ENCODE data around the gene FFAR4.

FFAR4 gene

DNA sequence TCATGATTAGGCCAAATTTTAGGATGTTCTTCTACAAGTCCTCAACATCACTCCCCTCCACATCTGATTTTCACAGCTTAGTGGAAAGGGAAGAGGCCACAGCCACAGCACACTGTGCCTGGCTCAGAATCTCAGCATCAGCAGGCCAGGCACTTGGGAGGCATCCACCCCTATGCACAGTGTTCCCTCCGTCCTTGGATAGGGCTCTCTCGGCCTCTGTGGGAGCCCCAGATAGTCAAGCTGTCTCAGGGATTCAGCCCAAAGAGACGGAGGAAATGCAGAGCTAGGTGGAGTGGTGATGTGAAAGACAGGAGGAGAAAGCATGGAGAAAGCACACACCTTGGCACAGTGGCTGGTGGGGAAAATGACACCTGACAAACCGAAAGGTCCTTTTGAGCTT is 33.3 kb downstream of the FFAR4 start:
- no peak overlapping the region for H2AK5ac ChIP-seq (ENCODE audit: low read length)
- DNase-seq = no peak
- peaks cover 17% of the 10 kb centered on the region in 2 experiments for H3K4me1 ChIP-seq (ENCODE audit: control insufficient read depth in 1 of 2, insufficient read depth in 2 of 2, low read length in 2 of 2)
- H4K8ac ChIP-seq (ENCODE audit: low read depth, low read length) = no peak overlapping the region
- H2BK120ac ChIP-seq (ENCODE audit: insufficient read depth, low read length, poor library complexity) = no peak overlapping the region
- no peaks in the 10 kb centered on the region for H3K79me2 ChIP-seq (ENCODE audit: control insufficient read depth, insufficient read depth, low read length, poor library complexity)
- H3K36me3 ChIP-seq (ENCODE audit: control insufficient read depth in 1 of 2, insufficient read depth in 2 of 2, low read length in 2 of 2) = no peaks in the 10 kb centered on the region
- no peak overlapping the region for H3K4me3 ChIP-seq (ENCODE audit: low read depth, low read length)
- no peak overlapping the region for H3K18ac ChIP-seq (ENCODE audit: low read length)
- H3K9me3 ChIP-seq (ENCODE audit: insufficient read depth, low read depth, low read length) = peaks cover 5% of the 10 kb centered on the region
- no peak overlapping the region for H3K4ac ChIP-seq (ENCODE audit: low read depth, low read length)
- H3K23ac ChIP-seq (ENCODE audit: low read length) = no peak overlapping the region
- H2BK12ac ChIP-seq (ENCODE audit: low read length) = no peak overlapping the region
- H2AFZ ChIP-seq (ENCODE audit: insufficient read depth, low read length, poor library complexity) = no peak overlapping the region
- H2BK5ac ChIP-seq (ENCODE audit: low read depth, low read length, poor library complexity) = no peak overlapping the region
- no peak overlapping the region for H4K12ac ChIP-seq (ENCODE audit: low read depth, low read length)
- no peak overlapping the region for H3K9ac ChIP-seq (ENCODE audit: low read length)
- no peak overlapping the region for H3K4me2 ChIP-seq (ENCODE audit: low read length)
- H4K91ac ChIP-seq (ENCODE audit: low read depth, low read length) = no peak overlapping the region
- no peak overlapping the region for H3K27ac ChIP-seq (ENCODE audit: low read depth, low read length)
- H3K79me1 ChIP-seq (ENCODE audit: low read length) = no peaks in the 10 kb centered on the region
- H3K14ac ChIP-seq (ENCODE audit: low read length) = no peak overlapping the region
- WGBS (ENCODE audit: extremely low coverage, insufficient coverage, insufficient read length) = no CpG with 5 or more reads among the region's 4 CpGs
- peaks cover 26% of the 10 kb centered on the region for H3K27me3 ChIP-seq (ENCODE audit: insufficient read depth, low read length)

DNA sequence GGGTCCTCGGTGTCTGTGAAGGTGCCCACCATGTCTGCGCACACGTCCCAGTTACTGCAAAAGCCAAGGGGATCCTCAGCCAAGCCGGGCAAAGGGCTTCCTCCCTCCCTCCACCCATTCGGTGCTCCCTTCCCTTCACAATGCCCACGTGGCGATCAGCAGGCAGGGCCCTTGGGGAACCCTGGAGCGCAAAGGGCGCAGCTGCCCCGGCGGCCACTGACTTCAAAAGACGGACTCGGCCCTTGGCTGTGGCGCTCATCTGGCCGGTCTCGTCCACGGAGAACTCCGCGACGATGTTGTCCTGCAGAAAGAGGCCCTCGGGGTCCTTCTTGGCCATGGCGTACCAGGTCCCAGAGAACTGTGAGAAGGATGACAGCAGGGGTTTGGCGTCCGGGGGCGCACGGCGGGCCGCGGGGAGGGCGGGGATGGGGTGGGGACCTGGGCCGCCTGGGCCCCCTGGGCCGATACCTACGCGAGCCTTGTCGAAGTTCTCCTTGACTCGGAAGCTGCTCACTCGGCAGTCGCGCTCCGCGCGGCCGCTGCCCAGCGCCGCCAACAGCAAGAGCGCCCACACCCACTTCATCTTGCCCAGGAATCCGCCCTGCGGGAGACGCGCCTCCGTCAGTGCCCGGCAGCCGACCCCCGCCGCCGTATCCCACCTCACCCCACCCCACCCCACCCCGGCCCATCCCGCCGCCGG is 34.1 kb downstream of the FFAR4 start:
- peak in 1 of 2 donors; percentile 41 for DNase-seq
- H3K4me3 ChIP-seq (ENCODE audit: low read depth, low read length) = peak overlapping the region; percentile 66
- H3K27me3 ChIP-seq (ENCODE audit: insufficient read depth, low read length) = peaks cover 26% of the 10 kb centered on the region
- H3K27ac ChIP-seq (ENCODE audit: low read depth, low read length) = no peak overlapping the region
- H3K9me3 ChIP-seq (ENCODE audit: insufficient read depth, low read depth, low read length) = peaks cover 5% of the 10 kb centered on the region
- no peak overlapping the region for H2BK12ac ChIP-seq (ENCODE audit: low read length)
- no peaks in the 10 kb centered on the region for H3K36me3 ChIP-seq (ENCODE audit: control insufficient read depth in 1 of 2, insufficient read depth in 2 of 2, low read length in 2 of 2)
- peak overlapping the region; percentile 93 for H3K4me2 ChIP-seq (ENCODE audit: low read length)
- no peak overlapping the region for H4K91ac ChIP-seq (ENCODE audit: low read depth, low read length)
- peaks cover 15 to 16% of the 10 kb centered on the region in 2 experiments for H3K4me1 ChIP-seq (ENCODE audit: control insufficient read depth in 1 of 2, insufficient read depth in 2 of 2, low read length in 2 of 2)
- H3K18ac ChIP-seq (ENCODE audit: low read length) = no peak overlapping the region
- H2AFZ ChIP-seq (ENCODE audit: insufficient read depth, low read length, poor library complexity) = no peak overlapping the region
- no peak overlapping the region for H4K8ac ChIP-seq (ENCODE audit: low read depth, low read length)
- no peak overlapping the region for H4K12ac ChIP-seq (ENCODE audit: low read depth, low read length)
- no peak overlapping the region for H2BK5ac ChIP-seq (ENCODE audit: low read depth, low read length, poor library complexity)
- no peak overlapping the region for H3K14ac ChIP-seq (ENCODE audit: low read length)
- no peak overlapping the region for H3K9ac ChIP-seq (ENCODE audit: low read length)
- H2BK120ac ChIP-seq (ENCODE audit: insufficient read depth, low read length, poor library complexity) = no peak overlapping the region
- no peaks in the 10 kb centered on the region for H3K79me2 ChIP-seq (ENCODE audit: control insufficient read depth, insufficient read depth, low read length, poor library complexity)
- no peaks in the 10 kb centered on the region for H3K79me1 ChIP-seq (ENCODE audit: low read length)
- no CpG with 5 or more reads among the region's 60 CpGs for WGBS (ENCODE audit: extremely low coverage, insufficient coverage, insufficient read length)
- H3K4ac ChIP-seq (ENCODE audit: low read depth, low read length) = no peak overlapping the region
- no peak overlapping the region for H2AK5ac ChIP-seq (ENCODE audit: low read length)
- no peak overlapping the region for H3K23ac ChIP-seq (ENCODE audit: low read length)

GRCh38 chr10:93601146-93601773 is 34.8 kb downstream of the FFAR4 start, which contains the start of gene RBP4:
Gene RBP4, minus strand, starts transcription at chr10:93601235. Its CDS starts 207 bp downstream, at chr10:93601028.
- WGBS (ENCODE audit: extremely low coverage, insufficient coverage, insufficient read length) = no CpG with 5 or more reads among the region's 63 CpGs
- Histone ChIP-seq H4K91ac (ENCODE audit: low read depth, low read length) (no peak within 1 kb of the TSS), H3K18ac (ENCODE audit: low read length) (no peak within 1 kb of the TSS), H3K4me3 (ENCODE audit: low read depth, low read length) (peak within 1 kb of the TSS; percentile 66), H3K79me2 (ENCODE audit: control insufficient read depth, insufficient read depth, low read length, poor library complexity) (no peaks in the 10 kb centered on the region), H4K12ac (ENCODE audit: low read depth, low read length) (no peak within 1 kb of the TSS), H3K27ac (ENCODE audit: low read depth, low read length) (no peak within 1 kb of the TSS), H3K4ac (ENCODE audit: low read depth, low read length) (no peak within 1 kb of the TSS), H2AFZ (ENCODE audit: insufficient read depth, low read length, poor library complexity) (no peak within 1 kb of the TSS), H3K4me2 (ENCODE audit: low read length) (peak within 1 kb of the TSS; percentile 93), H3K27me3 (ENCODE audit: insufficient read depth, low read length) (peaks cover 26% of the 10 kb centered on the region), H2BK120ac (ENCODE audit: insufficient read depth, low read length, poor library complexity) (no peak within 1 kb of the TSS), H2BK12ac (ENCODE audit: low read length) (no peak within 1 kb of the TSS), H3K4me1 (ENCODE audit: control insufficient read depth in 1 of 2, insufficient read depth in 2 of 2, low read length in 2 of 2) (peaks cover 11 to 13% of the 10 kb centered on the region in 2 experiments), H3K23ac (ENCODE audit: low read length) (no peak within 1 kb of the TSS), H2BK5ac (ENCODE audit: low read depth, low read length, poor library complexity) (no peak within 1 kb of the TSS), H2AK5ac (ENCODE audit: low read length) (no peak within 1 kb of the TSS), H3K14ac (ENCODE audit: low read length) (no peak within 1 kb of the TSS), H4K8ac (ENCODE audit: low read depth, low read length) (no peak within 1 kb of the TSS), H3K79me1 (ENCODE audit: low read length) (no peaks in the 10 kb centered on the region), H3K9ac (ENCODE audit: low read length) (no peak within 1 kb of the TSS), H3K9me3 (ENCODE audit: insufficient read depth, low read depth, low read length) (peaks cover 5% of the 10 kb centered on the region), H3K36me3 (ENCODE audit: control insufficient read depth in 1 of 2, insufficient read depth in 2 of 2, low read length in 2 of 2) (no peaks in the 10 kb centered on the region)
- peak in 1 of 2 donors; percentile 41 for DNase-seq

DNA sequence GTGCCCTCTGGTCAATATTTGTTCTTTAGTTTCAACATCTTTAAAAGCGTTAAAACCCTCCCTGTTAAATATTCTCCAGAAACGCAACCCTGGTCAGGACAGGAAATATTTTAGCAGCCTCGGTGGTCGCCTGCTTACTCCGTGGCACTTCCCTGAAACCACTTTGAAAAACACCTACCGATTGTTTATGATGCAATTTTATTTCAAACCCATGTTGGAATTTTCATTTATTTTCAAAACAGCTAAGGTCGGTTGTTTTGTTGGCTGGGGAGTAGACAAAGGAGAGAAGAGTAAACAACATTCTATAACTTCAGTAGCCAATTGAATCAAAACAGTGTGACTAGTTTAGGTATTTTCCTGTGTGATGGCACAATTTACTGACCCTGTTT is 35.3 kb downstream of the FFAR4 start:
- Histone ChIP-seq H3K27ac (ENCODE audit: low read depth, low read length) (no peak overlapping the region), H3K9ac (ENCODE audit: low read length) (no peak overlapping the region), H2BK12ac (ENCODE audit: low read length) (no peak overlapping the region), H3K79me1 (ENCODE audit: low read length) (no peaks in the 10 kb centered on the region), H3K4me2 (ENCODE audit: low read length) (peak overlapping the region; percentile 93), H2BK120ac (ENCODE audit: insufficient read depth, low read length, poor library complexity) (no peak overlapping the region), H3K36me3 (ENCODE audit: control insufficient read depth in 1 of 2, insufficient read depth in 2 of 2, low read length in 2 of 2) (no peaks in the 10 kb centered on the region), H3K23ac (ENCODE audit: low read length) (no peak overlapping the region), H3K4me1 (ENCODE audit: control insufficient read depth in 1 of 2, insufficient read depth in 2 of 2, low read length in 2 of 2) (peaks cover 6 to 8% of the 10 kb centered on the region in 2 experiments), H3K4ac (ENCODE audit: low read depth, low read length) (no peak overlapping the region), H3K4me3 (ENCODE audit: low read depth, low read length) (no peak overlapping the region), H4K12ac (ENCODE audit: low read depth, low read length) (no peak overlapping the region), H3K27me3 (ENCODE audit: insufficient read depth, low read length) (peaks cover 26% of the 10 kb centered on the region), H2AK5ac (ENCODE audit: low read length) (no peak overlapping the region), H3K79me2 (ENCODE audit: control insufficient read depth, insufficient read depth, low read length, poor library complexity) (no peaks in the 10 kb centered on the region), H4K8ac (ENCODE audit: low read depth, low read length) (no peak overlapping the region), H2AFZ (ENCODE audit: insufficient read depth, low read length, poor library complexity) (no peak overlapping the region), H2BK5ac (ENCODE audit: low read depth, low read length, poor library complexity) (no peak overlapping the region), H3K9me3 (ENCODE audit: insufficient read depth, low read depth, low read length) (peaks cover 5% of the 10 kb centered on the region), H4K91ac (ENCODE audit: low read depth, low read length) (no peak overlapping the region), H3K18ac (ENCODE audit: low read length) (no peak overlapping the region), H3K14ac (ENCODE audit: low read length) (no peak overlapping the region)
- WGBS (ENCODE audit: extremely low coverage, insufficient coverage, insufficient read length) = no CpG with 5 or more reads among the region's 7 CpGs
- DNase-seq = no peak

All from trophoblast cell (in vitro differentiated cells and primary cell).